ENCODE data around the gene CAMK4.

- no peak for TF ChIP-seq CTCF (conservative IDR thresholded peaks at IDR 0.05; ENCODE audit: low read depth in 2 of 2)
- TF ChIP-seq EZH2 (IDR thresholded peaks at IDR 0.05; ENCODE audit: low read depth, unreplicated experiment): no peak
- TF ChIP-seq CREB1 (CRISPR knock-in tag; IDR thresholded peaks at IDR 0.05; ENCODE audit: low read depth): no peak
- TF ChIP-seq REST (IDR thresholded peaks at IDR 0.05; ENCODE audit: unreplicated experiment): no peak
These were observed 13.3 kb downstream of the CAMK4 start for GRCh38 chr5:111237470-111237869.
